ENCODE measurements around the gene PRR14L.

DNA sequence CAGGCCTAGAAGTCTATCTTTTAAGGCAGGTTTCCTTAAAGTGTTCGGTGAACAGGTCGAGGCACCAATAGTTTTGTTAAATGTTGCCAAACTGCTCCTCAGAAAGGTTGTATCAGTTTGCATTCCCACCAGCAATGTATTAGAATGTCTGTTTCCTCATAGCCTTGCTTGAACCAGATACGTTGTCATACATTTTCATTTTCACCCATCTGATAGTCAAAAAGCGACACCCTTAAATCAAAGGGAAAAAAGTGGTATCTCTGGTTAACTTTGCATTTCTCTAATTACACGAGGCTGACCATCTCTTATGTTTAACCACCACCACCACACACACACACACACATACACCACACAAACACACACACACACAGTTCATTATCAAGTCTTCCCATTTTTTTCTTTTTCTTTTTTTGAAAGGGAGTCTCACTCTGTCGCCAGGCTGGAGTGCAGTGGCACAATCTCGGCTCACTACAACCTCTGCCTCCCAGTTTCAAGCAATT, 16.3 kb downstream of the PRR14L start:
- TF ChIP-seq EZH2 (IDR thresholded peaks at IDR 0.05) (no peak), POLR2AphosphoS5 (IDR thresholded peaks at IDR 0.05; ENCODE audit: borderline replicate concordance, low read depth, low read length) (no peak), FOXP2 (optimal IDR thresholded peaks at IDR 0.05; ENCODE audit: control extremely low read depth, extremely low read length, insufficient read depth) (no peak)

Measured in SK-N-MC (cell line).